NCI-H460 (cell line): Measurements from ENCODE around the gene NCF4. TPM values are rescaled to one million over a fixed set of nuclear protein-coding genes. Genes with fewer than 3 reads are reported as not detected.

ENCODE experiments used
- DNase-seq: peaks from one replicate; pipeline ENCODE4 v3.0.0-alpha.2; 2016; ENCODE audit warnings: low read depth; ENCODE audit errors: extremely low read depth
- total RNA-seq: library from RNA; depleted of rRNA; stranded (reverse); fragments of >200 nt; shearing (Covaris generic); gene quantifications from 2 replicates; pipeline ENCODE4 v1.2.3, GENCODE V29; 2014

NCF4 gene
- total RNA-seq, 1 experiment from 2014 or later, result not detected

DNA sequence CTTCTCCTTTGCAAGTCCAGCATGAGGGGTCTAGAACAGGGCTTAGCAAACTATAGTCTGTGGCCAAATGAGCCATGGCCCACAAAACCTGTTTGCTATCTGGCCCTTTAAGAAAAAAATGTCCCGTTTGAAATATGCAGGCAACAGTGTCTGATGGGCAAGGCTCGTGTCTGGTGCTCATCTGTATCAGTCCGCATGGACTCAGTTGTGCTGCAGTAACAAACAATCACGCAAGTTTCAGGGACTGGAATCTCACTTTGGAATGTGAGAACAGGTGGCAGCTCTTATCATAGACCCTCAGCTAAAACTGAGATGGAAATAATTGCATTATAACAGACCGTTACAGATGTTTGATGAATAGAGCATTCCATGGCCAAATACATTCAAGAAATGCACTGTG, 24.9 kb upstream of the NCF4 start:
- DNase-seq, result no peak

DNA sequence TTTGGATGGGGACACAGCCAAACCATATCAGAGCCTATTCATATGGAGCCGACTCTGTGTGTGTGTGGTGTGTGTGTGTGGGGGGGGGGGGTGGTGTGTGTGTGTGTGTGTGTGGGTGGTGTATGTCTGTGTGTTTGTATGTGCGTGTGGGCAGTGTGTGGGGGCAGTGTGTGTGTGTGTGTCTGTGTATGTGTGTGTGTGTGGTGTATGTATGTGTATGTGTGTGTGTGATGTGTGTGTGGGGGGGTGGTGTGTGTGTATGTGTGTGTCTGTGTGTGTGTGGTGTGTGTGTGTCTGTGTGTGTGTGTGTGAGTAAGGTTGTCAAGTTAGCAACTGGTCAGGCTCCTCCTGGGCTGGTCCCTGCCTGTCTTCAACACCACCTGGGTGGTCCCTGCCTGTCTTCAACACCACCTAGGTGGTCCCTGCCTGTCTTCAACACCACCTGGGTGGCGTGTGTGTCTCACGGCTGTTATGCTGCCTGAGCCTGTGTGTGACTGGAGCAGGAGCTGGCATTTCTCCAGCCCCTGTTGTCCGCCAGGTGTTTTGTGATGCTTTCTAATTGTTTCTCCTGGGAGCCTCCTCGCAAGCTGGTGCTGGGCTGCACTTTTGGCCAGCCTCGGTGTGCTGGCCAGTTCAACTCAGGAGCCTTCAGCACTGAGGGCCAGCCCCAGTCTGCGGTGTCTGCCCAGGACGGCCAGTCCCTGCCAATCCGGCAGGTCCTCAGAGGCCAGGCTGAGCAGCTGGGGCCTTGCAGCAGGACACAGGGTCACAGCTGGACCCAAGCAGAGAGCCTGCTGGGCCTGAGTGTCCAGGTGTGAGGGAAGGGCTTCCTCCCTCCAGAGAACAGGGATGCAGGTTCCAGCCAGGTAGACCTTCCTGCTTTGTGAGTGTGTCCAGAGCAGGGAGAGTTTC, 22.4 kb upstream of the NCF4 start:
- DNase-seq, result no peak

DNA sequence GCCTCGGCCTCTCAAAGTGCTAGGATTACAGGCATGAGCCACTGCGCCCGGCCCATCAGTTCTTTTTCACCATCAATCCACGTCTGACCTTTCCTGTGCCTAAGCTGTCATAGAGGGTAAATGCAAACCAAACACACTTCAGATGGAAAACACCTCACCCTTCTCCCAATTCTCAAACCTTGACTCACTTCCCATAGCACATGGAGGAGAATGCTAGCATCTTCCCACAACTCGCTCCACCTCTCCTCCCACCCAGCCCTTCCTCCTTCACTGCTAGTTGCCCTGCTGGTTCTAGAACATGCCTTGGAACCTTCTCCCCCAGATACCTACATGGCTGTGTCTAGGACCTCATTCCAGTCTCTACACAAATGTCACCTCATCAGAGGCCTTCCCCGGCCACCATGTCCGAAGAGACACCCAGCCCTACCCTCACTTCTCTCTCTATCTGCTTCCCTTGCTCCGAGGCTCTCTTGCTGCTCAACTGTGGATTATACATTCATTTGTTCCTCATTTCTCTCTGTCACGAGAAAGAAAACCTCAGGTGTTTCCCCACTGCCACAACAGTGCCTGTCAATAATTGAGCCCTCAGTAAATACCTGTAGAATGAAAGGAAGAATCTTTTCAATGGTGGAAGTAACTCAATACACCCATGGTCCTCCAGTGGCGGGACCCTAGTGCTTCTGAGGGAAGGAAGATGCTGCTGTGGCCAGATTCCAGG, 21.3 kb upstream of the NCF4 start:
- DNase-seq, result no peak

DNA sequence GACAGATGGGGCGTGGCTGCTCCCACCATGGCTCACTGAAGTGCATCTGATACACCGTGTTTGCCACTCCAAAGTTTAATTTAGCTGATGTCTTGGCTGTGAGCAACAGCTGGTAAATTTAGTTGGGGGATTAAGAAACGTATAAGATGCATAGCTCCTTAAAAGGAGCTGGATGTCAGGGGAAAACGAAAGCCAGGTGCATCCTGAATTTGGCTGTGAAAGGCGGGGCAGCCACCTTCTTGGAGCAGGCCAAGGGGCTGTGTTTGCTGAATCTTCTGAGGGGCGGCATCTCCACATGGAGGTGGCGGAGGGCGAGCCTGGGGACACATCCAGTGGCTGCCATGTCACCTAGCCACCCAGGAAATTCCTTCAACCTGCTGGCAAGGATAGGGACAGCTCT, 20.7 kb upstream of the NCF4 start:
- no peak for DNase-seq

DNA sequence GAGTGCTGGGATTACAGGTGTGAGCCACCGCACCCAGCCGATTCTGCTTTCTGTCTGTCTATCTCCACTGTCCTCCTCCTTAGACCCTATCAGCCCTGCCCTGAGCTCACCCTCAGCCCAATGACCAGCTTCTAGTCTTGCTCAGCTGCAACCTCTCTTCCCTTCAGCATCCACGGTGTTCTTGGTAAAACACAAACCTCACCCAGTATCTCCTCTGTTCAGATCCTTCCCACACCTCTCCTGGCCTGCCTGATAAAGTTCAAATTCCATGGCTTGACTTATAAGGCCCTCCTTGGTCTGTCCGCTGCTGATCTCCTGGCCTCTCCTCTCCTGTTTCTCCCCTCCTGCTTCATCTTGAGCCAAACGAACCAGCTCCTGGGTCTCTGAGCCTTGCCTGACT, 14.5 kb upstream of the NCF4 start:
- DNase-seq, result no peak

DNA sequence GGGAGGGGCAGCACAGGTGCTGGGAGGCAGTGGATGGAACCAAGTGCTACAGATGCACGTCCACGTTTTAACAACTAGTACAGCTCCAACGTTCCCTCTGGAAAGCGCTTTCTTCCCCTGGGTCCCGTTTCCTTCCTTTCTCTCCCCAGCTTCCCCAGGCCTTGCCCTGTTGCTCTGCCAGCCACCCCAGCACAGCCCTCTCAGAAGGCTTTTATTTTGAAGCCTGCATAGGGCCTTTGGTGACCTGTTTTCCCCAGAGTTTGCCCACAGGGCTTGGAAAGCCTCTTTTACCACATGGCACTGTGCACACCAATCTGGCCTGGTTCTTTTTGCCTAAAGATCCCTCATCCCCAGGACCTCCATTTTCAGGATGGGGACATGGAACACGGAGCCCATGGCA, 13.9 kb upstream of the NCF4 start:
- no peak for DNase-seq

DNA sequence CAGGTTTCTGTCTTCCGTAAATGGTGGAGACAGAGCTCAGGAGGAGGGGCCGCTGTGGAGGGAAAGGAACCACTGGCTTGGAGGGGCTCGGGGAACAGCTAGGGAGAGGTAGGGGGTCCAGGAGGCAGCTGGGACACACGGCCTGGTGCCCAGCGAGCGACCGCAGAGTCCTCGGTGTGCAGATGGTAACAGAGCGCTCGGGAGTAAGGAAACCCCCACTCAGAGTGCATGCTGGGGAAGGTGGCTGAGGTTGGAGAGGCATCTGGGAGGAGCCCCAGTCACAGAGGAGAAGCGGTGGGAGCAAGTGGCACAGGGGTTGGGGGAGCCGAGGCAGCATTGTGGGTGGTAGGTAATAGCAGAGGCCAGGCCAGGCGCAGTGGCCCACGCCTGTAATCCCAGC, 10.8 kb upstream of the NCF4 start:
- DNase-seq, result no peak

DNA sequence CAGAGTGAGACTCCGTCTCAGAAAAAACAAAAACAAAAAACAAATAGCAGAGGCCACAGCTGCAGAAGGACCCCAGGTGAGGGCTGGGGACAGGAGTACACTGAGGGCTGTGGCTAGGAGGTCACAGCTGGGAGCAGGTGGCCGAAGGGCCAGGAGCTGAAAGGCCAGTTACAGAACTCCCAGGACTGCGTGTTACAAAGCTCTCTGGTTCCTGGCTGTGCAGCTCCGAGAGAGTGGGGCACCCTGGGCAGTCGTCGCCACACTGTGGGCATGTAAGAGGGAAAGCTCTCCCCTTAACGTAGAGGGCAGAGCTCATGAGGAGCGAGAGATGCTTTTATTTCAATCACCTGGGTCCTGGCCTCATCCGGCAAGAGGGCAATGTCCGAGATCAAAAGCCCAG, 10.1 kb upstream of the NCF4 start:
- DNase-seq, result no peak

DNA sequence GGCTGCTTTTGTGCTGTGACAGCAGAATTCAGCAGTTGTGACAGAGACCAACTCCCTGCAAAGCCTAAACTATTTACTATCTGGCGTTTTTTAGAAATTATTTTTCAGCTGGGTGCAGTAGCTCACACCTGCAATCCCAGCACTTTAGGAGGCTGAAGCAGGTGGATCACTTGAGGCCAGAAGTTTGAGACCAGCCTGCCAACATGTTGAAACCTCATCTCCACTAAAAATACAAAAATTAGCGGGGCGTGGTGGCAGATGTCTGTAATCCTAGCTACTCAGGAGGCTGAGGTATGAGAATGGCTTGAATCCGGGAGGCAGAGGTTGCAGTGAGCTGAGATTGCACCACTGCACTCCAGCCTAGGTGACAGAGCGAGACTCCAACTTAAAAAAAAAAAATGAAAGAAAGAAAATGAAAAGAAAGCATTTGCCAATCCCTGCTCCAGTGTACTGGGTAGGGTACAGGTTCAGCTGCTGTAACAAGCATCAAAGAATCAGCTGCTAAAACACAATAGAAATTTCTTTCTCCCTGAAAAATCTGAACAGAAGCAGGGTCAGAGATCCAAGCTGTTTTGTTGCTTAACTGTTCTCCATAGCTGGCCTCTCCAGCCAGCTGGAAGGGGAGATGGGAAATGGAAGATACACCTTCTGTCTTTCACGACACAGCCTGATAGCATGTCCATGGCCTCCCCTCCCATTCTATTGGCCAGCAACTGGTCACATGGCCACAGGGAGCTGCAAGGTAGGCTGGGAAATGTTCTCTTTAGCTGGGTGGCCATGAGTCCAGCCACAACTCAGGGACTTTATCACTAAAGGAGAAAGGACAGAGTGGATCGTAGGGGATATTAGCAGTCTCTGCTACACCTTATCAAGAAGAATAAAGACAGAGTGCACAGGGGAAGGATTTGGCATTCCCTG, 8.5 kb upstream of the NCF4 start:
- no peak for DNase-seq

DNA sequence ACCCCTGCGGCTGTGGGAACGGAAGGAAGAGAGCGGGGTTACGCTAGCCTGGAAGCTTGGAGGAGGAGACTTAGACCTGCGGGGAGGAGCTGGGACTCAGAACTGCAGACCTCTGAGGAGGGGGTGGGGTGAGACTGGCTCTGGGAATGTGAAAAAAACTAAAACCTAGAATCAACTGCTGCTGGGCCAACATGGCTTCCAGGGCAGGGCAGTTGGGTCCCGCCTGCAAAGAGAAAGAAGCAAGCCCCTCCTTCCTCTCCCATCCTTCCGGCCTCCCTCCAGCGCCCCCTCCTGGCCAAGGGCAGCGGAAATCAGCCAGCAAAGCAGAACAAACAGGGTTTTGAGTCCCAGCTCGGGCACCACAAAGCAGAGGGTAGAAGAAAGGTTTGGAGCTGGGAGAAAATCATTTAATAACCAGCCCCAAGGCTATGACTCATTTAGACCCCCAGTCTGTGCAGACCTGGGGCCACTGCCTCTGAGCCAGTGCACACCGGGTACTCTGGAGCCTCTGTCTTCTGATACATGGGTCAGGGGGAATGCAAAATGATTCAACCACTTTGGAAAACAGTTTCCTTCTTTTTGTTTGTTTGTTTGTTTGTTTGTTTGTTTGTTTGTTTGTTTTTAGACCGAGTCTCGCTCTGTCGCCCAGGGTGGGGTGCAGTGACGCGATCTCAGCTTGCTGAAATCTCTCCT, 7.3 kb upstream of the NCF4 start:
- DNase-seq, result peak; percentile 19

DNA sequence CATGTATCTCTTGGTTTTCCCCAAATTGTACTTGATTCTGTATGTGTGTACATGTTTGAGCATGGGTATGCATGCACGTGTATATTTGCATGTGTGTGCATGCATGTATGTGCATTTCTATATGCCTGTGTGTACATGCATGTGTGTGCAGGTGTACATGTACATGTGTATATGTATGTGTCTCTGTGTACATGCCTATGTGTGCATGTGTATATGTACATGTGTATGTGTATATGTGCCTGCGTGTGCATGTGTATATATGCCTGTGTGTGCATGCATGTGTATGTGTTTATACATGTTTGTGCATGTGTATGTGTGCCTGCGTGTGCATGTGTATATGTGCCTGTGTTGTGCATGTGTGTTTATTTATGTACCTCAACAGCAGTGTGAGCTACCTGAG, 5.3 kb upstream of the NCF4 start:
- no peak for DNase-seq

DNA sequence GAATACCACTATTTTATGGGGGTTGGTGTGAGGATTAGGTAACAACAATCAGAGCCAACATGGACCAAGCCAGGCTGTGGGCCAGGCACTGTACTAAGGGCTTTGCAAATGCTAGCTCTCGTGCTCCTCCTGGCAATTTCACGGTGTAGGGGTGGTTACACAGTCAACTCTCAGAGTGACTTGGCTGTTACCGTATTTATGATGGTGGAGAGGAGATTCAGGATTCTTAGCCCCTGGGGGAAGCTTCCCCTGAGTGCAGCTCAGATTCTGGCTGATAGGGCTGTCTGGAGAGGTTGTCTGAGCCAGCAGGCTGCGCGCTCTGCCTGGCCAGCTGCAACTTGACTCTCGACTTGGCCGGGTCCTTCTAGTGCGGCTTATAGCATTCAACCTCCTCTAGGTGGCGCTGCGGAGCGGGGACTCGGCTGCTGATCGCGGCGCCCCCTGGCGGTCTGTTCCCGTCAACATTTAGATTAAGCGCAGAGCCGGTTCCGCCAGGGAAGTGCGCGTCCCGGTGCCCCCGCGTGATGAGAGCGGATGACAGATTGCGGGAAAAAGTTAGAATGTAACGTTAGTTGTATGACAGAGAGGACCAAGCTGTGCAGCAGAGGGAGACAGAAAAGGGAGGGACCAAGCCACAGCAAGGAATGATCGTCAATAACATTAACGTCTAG, 4.5 kb upstream of the NCF4 start:
- DNase-seq, result peak; percentile 71

DNA sequence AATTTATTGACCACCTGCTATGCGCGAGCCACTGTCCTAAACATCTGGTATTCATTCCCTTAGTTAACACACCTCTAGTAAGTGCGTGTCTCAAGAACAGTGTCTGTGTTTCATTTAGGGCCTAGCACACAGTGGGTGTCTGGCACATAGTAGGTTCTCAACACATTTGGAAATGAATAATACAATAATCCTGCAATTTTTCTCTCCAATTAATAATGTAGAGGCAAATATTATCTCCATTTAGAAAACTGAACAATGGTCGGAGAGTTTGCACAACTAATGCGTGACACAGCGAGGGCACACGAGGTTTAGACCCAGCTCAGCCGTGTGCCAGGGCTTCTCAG, 4.0 kb upstream of the NCF4 start:
- no peak for DNase-seq

DNA sequence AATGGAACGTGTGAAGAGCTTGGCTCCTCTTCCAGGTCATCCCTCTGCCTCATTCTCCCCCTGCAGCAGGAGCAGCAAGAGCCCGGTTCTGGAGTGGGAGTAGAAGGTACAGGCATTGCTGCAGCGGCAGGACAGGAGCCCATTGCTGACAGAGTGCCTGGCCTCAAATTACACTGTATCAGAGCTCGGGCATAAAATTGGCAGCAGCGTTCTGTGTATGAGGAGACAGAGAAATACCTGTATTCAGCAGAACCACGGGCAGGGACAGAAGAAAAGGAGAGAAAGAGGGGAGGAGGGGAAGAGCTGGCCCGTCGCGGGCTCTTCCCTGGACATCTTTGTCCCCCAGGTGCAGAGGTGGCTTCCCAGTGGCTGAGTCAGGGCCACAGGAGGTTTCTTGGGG, 2.6 kb upstream of the NCF4 start:
- DNase-seq, result no peak

DNA sequence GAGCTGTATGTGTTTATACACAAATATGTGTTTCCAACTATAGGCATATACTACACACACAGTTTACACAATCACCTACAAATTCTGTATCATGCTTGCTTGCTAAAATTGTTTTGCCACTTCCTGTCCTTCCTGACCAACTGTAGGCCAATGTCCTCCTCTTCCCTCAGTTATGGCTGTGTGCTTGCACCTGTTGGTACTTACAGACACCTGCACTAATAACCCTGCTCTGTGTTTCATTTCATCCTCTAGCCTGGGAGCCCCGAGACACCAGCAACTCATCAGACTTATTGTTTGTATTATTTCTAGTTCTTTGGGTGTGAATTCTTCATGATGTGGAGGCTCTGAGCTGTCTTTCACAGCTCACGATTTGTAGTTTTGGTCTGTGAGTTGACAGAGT, 1.8 kb upstream of the NCF4 start:
- no peak for DNase-seq

DNA sequence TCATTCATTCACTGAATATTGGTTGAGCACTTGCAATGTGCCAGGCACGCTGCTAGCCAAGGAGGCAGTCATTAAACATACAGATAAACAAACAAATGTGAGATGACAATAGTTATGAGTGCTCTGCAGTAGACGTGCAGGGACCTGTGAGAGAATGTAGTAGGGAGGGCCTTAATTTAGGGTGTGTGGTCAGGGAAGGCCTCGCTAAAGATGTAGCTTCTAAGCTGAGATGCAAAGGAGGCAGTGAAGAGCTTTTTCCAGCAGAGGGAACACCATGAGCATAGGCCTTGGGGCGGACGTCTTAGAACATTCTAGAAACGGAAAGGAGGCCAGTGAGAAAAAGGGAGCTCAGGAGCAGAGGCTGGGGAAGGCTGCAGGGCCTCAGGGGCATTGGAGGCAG, 789 bp upstream of the NCF4 start:
- DNase-seq, result no peak

DNA sequence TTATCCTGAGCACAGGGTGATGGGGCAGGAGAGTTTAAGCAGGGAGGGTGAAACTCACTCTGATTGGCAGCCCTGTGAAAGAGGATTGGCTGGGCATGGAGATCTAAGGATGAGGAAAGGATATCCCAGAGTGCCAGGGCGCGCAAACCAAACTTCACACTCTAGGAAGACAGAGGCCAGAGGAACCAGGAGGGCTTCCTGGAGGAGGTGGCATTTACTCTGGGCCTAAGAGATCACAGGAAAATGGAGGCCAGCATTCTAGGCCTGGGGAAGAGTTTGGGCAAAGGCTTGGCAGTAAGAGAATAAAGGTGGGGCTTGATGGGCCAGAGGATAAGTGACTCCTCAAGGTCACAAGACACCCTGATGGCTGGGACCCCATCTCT, 377 bp upstream of the NCF4 start:
- no peak for DNase-seq

DNA sequence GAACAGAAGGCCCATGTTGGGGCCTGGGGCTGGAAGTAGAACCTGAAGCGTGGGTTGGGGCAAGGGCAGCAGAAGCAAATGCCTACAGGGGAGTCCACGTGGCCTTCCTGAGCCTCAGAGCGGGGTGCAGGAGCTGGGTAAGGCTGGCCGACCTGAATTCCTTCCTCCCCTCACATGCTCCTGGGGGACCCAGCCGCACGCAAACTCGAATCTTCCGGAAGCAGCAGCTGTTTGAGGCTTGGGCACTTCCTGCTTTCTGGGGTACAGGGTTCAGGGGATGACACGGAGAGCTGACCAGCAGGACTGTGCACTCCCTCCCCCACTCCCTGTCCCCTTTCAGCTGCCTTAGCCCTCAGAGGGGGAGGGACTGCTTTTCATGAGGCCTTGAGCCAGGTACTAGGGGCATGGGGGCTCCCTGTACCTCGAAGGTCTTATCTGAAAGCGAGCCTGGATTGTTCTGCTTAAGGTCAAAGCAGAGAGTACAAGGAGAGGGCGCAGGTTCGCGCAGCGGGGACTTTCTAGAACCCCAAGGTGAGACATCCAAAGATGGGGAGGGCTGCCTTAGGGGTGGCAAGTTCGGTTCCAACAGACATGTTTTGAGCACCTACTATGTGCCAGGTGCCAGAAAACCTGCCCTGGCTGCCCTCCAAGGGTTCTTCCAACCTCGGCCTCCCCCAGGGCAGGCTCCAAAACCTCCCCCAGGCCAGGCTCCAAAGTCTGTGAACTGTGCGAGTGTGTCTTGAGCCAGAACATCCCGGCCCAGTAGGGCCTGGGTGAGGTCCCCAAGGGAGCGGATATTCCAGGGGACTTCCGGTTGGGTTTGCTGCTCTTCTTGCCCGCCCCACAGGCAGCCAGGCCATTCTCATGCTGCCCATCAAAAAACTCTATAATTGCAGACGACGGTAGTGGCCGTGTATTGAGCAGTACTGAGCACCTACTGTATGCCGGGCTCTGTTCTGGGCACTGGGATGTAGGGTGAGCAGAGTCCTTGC, 1.7 kb downstream of the NCF4 start:
- DNase-seq, result no peak

DNA sequence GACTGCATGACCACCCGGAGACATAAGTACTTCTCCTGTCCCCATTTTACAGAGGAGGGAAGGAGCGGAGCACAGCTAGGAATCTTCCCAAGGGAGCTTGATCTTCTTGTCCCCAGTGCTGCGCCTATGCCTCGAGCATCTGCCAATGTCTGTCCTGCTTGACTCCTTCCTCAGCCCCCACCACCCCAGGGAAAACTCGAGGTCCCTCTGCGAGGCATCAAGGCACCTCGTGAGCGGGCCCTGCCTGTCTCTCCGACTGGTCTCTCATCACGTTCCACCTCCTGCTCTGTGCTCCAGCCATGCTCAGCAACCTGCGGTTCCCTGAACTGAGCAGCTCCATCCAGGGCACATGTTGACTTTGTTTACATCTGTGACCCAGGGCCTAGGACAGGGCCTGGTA, 2.5 kb downstream of the NCF4 start:
- no peak for DNase-seq
